ENCODE data around the gene MAD1L1. TPM values are rescaled to one million over a fixed set of nuclear protein-coding genes. Genes with fewer than 3 reads are reported as not detected.
A peak's percentile ranks its signal among the peaks of the same experiment; 100 is the strongest.

Gene MAD1L1
- total and polyA plus RNA-seq, 7 donors: 11.7 to 17.5 (median 15.6) TPM

DNA sequence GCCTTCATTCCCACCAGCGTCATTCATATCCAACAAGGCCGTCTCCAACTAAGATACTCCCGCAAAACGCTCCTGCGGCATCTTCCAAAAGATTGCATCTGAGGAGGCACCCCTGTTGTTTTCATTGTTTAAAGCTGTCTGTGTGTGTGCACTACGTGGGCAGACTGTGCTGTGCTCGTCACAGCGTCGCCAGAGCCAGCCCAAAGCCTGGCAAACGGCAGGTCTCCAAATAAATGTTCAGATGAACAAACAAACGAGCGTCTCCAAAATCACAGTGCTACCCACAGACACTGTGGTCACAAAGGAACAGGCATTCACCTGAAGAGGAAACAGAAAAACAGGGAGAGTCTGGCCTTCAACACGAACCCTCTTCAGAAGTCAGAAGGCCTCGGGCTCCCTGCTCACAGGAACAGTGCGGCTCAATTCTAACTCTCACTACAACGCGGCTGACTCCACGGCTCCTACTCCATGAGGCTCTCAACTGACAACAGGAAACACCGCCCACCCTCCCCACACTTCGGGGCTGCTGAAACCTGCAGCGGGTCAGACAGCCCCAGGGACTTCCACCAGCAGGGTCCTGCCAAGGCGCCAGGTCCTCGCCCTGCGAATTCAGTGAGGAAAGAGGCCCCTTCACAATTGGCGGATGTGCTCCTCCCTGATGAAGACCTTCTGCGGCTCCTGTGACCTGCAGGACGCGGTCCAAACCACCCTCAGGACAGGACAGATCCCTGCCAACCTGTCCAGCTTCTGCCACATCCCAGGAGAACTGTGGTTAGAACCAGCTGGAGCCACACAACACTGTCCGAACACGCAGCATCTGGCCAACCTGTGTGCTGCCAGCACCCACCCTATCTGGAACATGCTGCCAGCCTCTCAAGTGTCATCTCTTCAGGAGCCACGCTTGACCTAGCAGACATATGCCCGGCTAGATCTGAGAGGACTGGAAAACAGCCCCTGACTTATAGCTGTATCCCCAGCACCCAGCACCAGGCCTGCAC is 36.1 kb downstream of the MAD1L1 start:
- DNase-seq: no peak
- intact Hi-C loops (cut with DNase I): loop anchor here in 1 of 2 donors (5.0 kb wide), 1 partner anchor 94 kb away; no protein-coding TSS in a partner anchor
- ATAC-seq: peak; percentile 24 to 53 (median 40)
- WGBS, 3 donors: 50 to 71% (median 60%) methylated on average over 32 of the region's 32 CpGs
- TF ChIP-seq, protein P1, sequence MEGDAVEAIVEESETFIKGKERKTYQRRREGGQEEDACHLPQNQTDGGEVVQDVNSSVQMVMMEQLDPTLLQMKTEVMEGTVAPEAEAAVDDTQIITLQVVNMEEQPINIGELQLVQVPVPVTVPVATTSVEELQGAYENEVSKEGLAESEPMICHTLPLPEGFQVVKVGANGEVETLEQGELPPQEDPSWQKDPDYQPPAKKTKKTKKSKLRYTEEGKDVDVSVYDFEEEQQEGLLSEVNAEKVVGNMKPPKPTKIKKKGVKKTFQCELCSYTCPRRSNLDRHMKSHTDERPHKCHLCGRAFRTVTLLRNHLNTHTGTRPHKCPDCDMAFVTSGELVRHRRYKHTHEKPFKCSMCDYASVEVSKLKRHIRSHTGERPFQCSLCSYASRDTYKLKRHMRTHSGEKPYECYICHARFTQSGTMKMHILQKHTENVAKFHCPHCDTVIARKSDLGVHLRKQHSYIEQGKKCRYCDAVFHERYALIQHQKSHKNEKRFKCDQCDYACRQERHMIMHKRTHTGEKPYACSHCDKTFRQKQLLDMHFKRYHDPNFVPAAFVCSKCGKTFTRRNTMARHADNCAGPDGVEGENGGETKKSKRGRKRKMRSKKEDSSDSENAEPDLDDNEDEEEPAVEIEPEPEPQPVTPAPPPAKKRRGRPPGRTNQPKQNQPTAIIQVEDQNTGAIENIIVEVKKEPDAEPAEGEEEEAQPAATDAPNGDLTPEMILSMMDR (IDR thresholded peaks at IDR 0.05): no peak
- H3K9me3 ChIP-seq: no peaks in the 10 kb centered on the region
- H3K4me3 ChIP-seq: no peak overlapping the region
- no peaks in the 10 kb centered on the region for H3K27me3 ChIP-seq (ENCODE audit: insufficient read depth in 3 of 3, low read length in 2 of 3)
- H3K27ac ChIP-seq: peak overlapping the region; percentile 56
- peaks cover 58% of the 10 kb centered on the region for H3K4me1 ChIP-seq
- H3K36me3 ChIP-seq (ENCODE audit: insufficient read depth in 1 of 2, low read depth in 1 of 2): peaks cover 0 to 15% of the 10 kb centered on the region in 2 donors

DNA sequence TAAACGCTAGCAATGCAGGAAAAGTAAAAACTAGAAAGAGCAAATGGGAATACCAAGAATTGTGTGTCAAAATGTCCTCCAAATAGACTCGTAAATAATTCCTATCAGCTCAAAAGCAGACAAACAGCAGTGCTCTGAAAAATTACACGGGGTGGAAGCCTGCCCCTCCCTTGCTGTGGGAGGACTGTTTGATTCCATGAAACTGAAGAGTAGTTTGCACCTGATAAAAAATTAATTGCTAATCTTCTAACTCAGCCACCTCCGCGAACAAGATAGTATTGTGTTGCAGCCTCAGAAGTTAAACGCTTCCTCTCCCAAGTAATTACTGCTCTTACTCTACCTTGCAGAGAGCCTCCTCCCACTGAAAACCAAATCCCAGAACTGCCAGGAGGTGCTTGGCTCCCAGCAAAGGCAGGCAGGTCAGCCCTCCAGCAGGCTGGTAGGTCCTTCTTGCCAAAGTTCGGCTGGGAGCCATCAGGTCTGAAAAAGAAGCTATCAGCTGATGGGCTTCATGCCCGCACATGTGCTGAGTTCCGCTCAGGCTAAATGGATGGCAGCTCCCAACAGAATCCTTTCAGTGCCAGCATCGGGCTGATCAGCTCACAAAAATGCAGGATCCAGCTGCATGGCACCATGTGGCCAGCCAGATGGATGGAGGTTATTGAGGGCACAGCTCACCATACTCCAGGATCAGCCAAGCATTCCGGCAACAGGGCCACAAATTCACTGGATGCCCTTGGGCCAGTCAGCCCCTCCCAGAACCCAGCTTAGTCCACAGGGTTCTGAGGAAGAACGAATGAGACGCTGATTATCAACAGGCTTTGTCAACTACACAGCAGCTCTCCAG is 37.1 kb downstream of the MAD1L1 start:
- H3K36me3 ChIP-seq (ENCODE audit: insufficient read depth in 1 of 2, low read depth in 1 of 2): peaks cover 0 to 14% of the 10 kb centered on the region in 2 donors
- ATAC-seq (peak; percentile 52 to 68 (median 58)), DNase-seq (peak; percentile 42 to 77)
- no peaks in the 10 kb centered on the region for H3K9me3 ChIP-seq
- WGBS, 3 donors: 34 to 46% (median 38%) methylated on average over 13 of the region's 13 CpGs
- no peaks in the 10 kb centered on the region for H3K27me3 ChIP-seq (ENCODE audit: insufficient read depth in 3 of 3, low read length in 2 of 3)
- H3K4me1 ChIP-seq: peaks cover 58% of the 10 kb centered on the region
- intact Hi-C loops (cut with DNase I): loop anchor here in 1 of 2 donors (5.0 kb wide), 1 partner anchor 93 kb away; no protein-coding TSS in a partner anchor
- peak overlapping the region; percentile 56 for H3K27ac ChIP-seq
- H3K4me3 ChIP-seq: no peak overlapping the region
- TF ChIP-seq, protein P1 (IDR thresholded peaks at IDR 0.05): no peak

DNA sequence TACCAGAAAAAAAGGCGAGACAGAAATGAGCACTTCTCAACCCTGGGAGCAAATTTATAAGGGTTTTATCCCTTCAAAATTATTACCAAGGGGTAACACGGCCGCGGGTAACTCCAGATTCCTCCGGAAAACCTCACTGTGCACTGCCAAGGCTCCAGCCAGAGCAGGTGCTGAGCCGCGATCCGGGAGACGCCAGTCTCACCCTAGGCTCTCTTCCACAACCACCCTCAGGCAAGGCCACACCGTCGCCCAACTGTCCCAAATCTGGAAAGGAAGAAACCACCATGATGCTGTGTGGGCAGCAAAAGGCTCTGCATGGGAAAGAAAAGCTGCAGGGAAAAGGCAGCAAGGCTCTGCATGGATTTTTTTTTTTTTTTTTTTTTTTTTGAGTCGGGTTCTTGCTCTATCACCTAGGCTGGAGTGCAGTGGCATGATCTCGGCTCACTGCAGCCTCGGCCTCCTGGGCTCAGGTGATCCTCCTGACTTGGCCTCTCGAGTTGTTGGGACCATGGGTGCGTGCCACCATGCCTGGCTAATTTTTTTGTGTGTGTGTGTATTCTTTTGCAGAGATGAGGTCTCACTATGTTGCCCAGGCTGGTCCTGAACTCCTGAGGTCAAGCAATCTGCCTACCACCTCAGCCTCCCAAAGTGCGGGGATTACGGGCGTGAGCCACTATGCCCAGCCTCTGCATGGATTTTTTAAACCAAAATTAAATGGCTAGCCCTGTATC is 39.0 kb downstream of the MAD1L1 start:
- H3K4me1 ChIP-seq: peaks cover 58% of the 10 kb centered on the region
- H3K4me3 ChIP-seq: no peak overlapping the region
- H3K36me3 ChIP-seq (ENCODE audit: insufficient read depth in 1 of 2, low read depth in 1 of 2): no peaks in the 10 kb centered on the region
- ATAC-seq (no peak), DNase-seq (no peak)
- TF ChIP-seq, protein P1 (IDR thresholded peaks at IDR 0.05): no peak
- WGBS, 3 donors: 70 to 82% (median 74%) methylated on average over 18 to 19 of the region's 19 CpGs
- no peaks in the 10 kb centered on the region for H3K9me3 ChIP-seq
- H3K27me3 ChIP-seq (ENCODE audit: insufficient read depth in 3 of 3, low read length in 2 of 3): no peaks in the 10 kb centered on the region
- peak overlapping the region; percentile 68 for H3K27ac ChIP-seq
- intact Hi-C loops (cut with DNase I): loop anchor here in 1 of 2 donors (5.0 kb wide), 1 partner anchor 86 kb away; no protein-coding TSS in a partner anchor
